ENCODE data around the gene GRPEL1. TPM values are rescaled to one million over a fixed set of nuclear protein-coding genes. Genes with fewer than 3 reads are reported as not detected.

The GRPEL1 gene
- total RNA-seq, 1 experiment from 2014 or later = 46.6 TPM

- no TSS peak for BruUV-seq (replicated peaks)
- H3K27me3 ChIP-seq (ENCODE audit: control insufficient read depth, insufficient read depth, low read length) = no peaks in the 10 kb centered on the region
- no peaks in the 10 kb centered on the region for H3K9me3 ChIP-seq (ENCODE audit: control insufficient read depth, insufficient read depth, low read depth, low read length)
- intact Hi-C loops (cut with micrococcal nuclease; ENCODE audit: unreplicated experiment) = no loop called here
- in situ Hi-C loops (cut with HindIII; ENCODE audit: low pct_unique_long_range_greater_than_20kb, low sequenced_read_pairs) = no loop called here
- H3K36me3 ChIP-seq (ENCODE audit: control insufficient read depth, insufficient read depth, low read length) = peaks cover 8% of the 10 kb centered on the region; the same call in 1 of the 2 replicates
- DNase-seq (ENCODE audit: low read depth, low spot score) (no peak), ATAC-seq (no peak)
- POLR2A ChIA-PET = interaction anchor here (0.8 kb wide), 1 partner anchor 853 kb away, joined by 3 read pairs; no protein-coding TSS in a partner anchor
- no peak for TF ChIP-seq REST (IDR thresholded peaks at IDR 0.05; ENCODE audit: insufficient read depth in 1 of 2, low read depth in 2 of 2, low read length in 1 of 2)
- no peak for TF ChIP-seq TCF7L2 (IDR thresholded peaks at IDR 0.05; ENCODE audit: low read depth, low read length)
- no peak for TF ChIP-seq SIN3A (IDR thresholded peaks at IDR 0.05; ENCODE audit: borderline replicate concordance, insufficient read depth, low read depth, low read length)
- TF ChIP-seq CTCF (IDR thresholded peaks at IDR 0.05) = no peak
- no peak for TF ChIP-seq POLR2AphosphoS5 (IDR thresholded peaks at IDR 0.05; ENCODE audit: low read depth, low read length)
- H3K4me3 ChIP-seq (ENCODE audit: low read depth in 2 of 2, low read length in 2 of 2) = no peak overlapping the region
- H3K4me1 ChIP-seq (ENCODE audit: control insufficient read depth, insufficient read depth, low read length) = peaks cover 16% of the 10 kb centered on the region
- CTCF ChIA-PET = no interaction called here
- H3K27ac ChIP-seq (ENCODE audit: low read length) = no peak overlapping the region
Measured at GRCh38 chr4:7016512-7016911, 51.4 kb downstream of the GRPEL1 start.

GRCh38 chr4:7016086-7016485, 51.8 kb downstream of the GRPEL1 start:
- DNase-seq (ENCODE audit: low read depth, low spot score) (no peak), ATAC-seq (no peak)
- intact Hi-C loops (cut with micrococcal nuclease; ENCODE audit: unreplicated experiment) (no loop called here), in situ Hi-C loops (cut with HindIII; ENCODE audit: low pct_unique_long_range_greater_than_20kb, low sequenced_read_pairs) (no loop called here)
- no peaks in the 10 kb centered on the region for H3K9me3 ChIP-seq (ENCODE audit: control insufficient read depth, insufficient read depth, low read depth, low read length)
- no peak overlapping the region for H3K4me3 ChIP-seq (ENCODE audit: low read depth in 2 of 2, low read length in 2 of 2)
- POLR2A ChIA-PET = interaction anchor here (0.8 kb wide), 1 partner anchor 854 kb away, joined by 3 read pairs; no protein-coding TSS in a partner anchor
- no peak for TF ChIP-seq CTCF (IDR thresholded peaks at IDR 0.05)
- no peak for TF ChIP-seq SIN3A (IDR thresholded peaks at IDR 0.05; ENCODE audit: borderline replicate concordance, insufficient read depth, low read depth, low read length)
- TF ChIP-seq POLR2AphosphoS5 (IDR thresholded peaks at IDR 0.05; ENCODE audit: low read depth, low read length) = no peak
- TF ChIP-seq TCF7L2 (IDR thresholded peaks at IDR 0.05; ENCODE audit: low read depth, low read length) = no peak
- no peak for TF ChIP-seq REST (IDR thresholded peaks at IDR 0.05; ENCODE audit: insufficient read depth in 1 of 2, low read depth in 2 of 2, low read length in 1 of 2)
- peaks cover 12% of the 10 kb centered on the region for H3K4me1 ChIP-seq (ENCODE audit: control insufficient read depth, insufficient read depth, low read length)
- CTCF ChIA-PET = no interaction called here
- BruUV-seq (replicated peaks) = no TSS peak
- peaks cover 8% of the 10 kb centered on the region; the same call in 1 of the 2 replicates for H3K36me3 ChIP-seq (ENCODE audit: control insufficient read depth, insufficient read depth, low read length)
- no peak overlapping the region for H3K27ac ChIP-seq (ENCODE audit: low read length)
- H3K27me3 ChIP-seq (ENCODE audit: control insufficient read depth, insufficient read depth, low read length) = no peaks in the 10 kb centered on the region
